Astrocyte (in vitro differentiated cells and primary cell): Measurements from ENCODE around the gene C18orf32.

ENCODE experiments used
- EZH2 ChIP-seq: IDR thresholded peaks from 2 replicates; pipeline ENCODE4 v1.6.1; 2012; ENCODE audit warnings: mild to moderate bottlenecking, low read length, inconsistent platforms; ENCODE audit not compliant: insufficient read depth
- TF ChIP-seq, protein P1 (sequence below): IDR thresholded peaks from 2 replicates; pipeline ENCODE4 v1.5.1; 2011; ENCODE audit warnings: low read depth, mild to moderate bottlenecking, inconsistent platforms, low read length, moderate library complexity; ENCODE audit not compliant: insufficient read depth

DNA sequence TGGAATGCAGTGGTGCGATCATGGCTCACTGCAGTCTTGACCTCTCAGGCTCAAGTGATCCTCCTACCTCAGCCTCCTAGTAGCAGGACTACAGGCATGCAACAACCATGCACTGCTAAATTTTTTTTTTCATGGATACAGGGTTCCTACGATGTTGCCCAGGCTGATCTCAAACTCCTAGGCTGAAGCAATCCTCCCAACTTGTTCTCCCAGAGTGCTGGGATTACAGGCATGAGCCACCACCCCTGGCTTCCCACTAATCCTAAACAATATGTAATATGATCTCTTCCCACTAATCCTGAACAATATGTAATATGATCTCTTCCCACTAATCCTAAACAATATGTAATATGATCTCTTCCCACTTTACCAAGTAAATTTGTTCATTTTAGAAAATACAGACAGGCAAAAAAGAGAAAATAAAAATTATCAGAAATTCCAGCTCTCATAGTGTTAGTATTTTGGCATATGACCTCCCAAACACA, 33.7 kb upstream of the C18orf32 start:
- TF ChIP-seq EZH2: no peak
- TF ChIP-seq, protein P1, sequence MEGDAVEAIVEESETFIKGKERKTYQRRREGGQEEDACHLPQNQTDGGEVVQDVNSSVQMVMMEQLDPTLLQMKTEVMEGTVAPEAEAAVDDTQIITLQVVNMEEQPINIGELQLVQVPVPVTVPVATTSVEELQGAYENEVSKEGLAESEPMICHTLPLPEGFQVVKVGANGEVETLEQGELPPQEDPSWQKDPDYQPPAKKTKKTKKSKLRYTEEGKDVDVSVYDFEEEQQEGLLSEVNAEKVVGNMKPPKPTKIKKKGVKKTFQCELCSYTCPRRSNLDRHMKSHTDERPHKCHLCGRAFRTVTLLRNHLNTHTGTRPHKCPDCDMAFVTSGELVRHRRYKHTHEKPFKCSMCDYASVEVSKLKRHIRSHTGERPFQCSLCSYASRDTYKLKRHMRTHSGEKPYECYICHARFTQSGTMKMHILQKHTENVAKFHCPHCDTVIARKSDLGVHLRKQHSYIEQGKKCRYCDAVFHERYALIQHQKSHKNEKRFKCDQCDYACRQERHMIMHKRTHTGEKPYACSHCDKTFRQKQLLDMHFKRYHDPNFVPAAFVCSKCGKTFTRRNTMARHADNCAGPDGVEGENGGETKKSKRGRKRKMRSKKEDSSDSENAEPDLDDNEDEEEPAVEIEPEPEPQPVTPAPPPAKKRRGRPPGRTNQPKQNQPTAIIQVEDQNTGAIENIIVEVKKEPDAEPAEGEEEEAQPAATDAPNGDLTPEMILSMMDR: no peak
